GM23338 (cell line): ENCODE measurements around the gene HSPA9. TPM values are rescaled to one million over a fixed set of nuclear protein-coding genes. Genes with fewer than 3 reads are reported as not detected.

Source experiments
- ATAC-seq: fragments of 200-7000 bp; cut with Tn5 transposase; 3 replicates; pipeline ENCODE4 v1.9.1; 2020
- DNase-seq: peaks from one replicate; pipeline ENCODE4 v3.0.0-alpha.2; 2015; ENCODE audit warnings: low spot score
- H2AFZ ChIP-seq: fragments of 200-600 bp; sonication (generic); 2 replicates; pipeline ENCODE4 v1.8.0; 2016; ENCODE audit warnings: antibody characterized with exemption, mild to moderate bottlenecking, moderate library complexity
- H3F3A ChIP-seq: fragments of 200-600 bp; sonication (generic); replicated peaks from 2 replicates; pipeline ENCODE4 v1.8.0; 2017; ENCODE audit warnings: antibody characterized with exemption, mixed run types, low read depth
- H3K27ac ChIP-seq: fragments of 200-600 bp; sonication (generic); 2 replicates; pipeline ENCODE4 v1.6.1; 2016; ENCODE audit warnings: low read depth
- H3K27me3 ChIP-seq: fragments of 200-600 bp; sonication (generic); 2 replicates; pipeline ENCODE4 v1.8.0; 2016; ENCODE audit warnings: mild to moderate bottlenecking, mixed run types, moderate library complexity; ENCODE audit not compliant: insufficient read depth
- H3K36me3 ChIP-seq: fragments of 200-600 bp; sonication (generic); 2 replicates; pipeline ENCODE4 v1.8.0; 2016; ENCODE audit warnings: mild to moderate bottlenecking; ENCODE audit not compliant: insufficient read depth
- H3K4me1 ChIP-seq: fragments of 200-600 bp; sonication (generic); 2 replicates; pipeline ENCODE4 v1.8.0; 2016; ENCODE audit warnings: mild to moderate bottlenecking, moderate library complexity; ENCODE audit not compliant: insufficient read depth
- H3K4me2 ChIP-seq: fragments of 200-600 bp; sonication (generic); 2 replicates; pipeline ENCODE4 v1.7.1; 2017; ENCODE audit warnings: mixed run types
- H3K4me3 ChIP-seq: fragments of 200-600 bp; sonication (generic); 2 replicates; pipeline ENCODE4 v1.6.1; 2016; ENCODE audit warnings: mixed run types
- H3K79me2 ChIP-seq: fragments of 200-600 bp; sonication (generic); replicated peaks from 2 replicates; pipeline ENCODE4 v1.8.0; 2017; ENCODE audit warnings: mild to moderate bottlenecking; ENCODE audit not compliant: insufficient read depth
- H3K9me2 ChIP-seq: fragments of 200-600 bp; sonication (generic); 2 replicates; pipeline ENCODE4 v1.8.0; 2017; ENCODE audit not compliant: insufficient read depth
- H4K20me1 ChIP-seq: fragments of 200-600 bp; sonication (generic); replicated peaks from 2 replicates; pipeline ENCODE4 v1.8.0; 2017; ENCODE audit warnings: mild to moderate bottlenecking; ENCODE audit not compliant: insufficient read depth
- H3K27ac Mint-ChIP-seq: 2 replicates; pipeline ENCODE4 v1.8.0; 2020; ENCODE audit warnings: inconsistent platforms, mild to moderate bottlenecking, moderate library complexity, mixed read lengths
- H3K27me3 Mint-ChIP-seq: 3 replicates; pipeline ENCODE4 v1.8.0; 2022; ENCODE audit warnings: low read depth, mild to moderate bottlenecking, moderate library complexity, mixed read lengths, inconsistent platforms; ENCODE audit not compliant: insufficient read depth, poor library complexity
- H3K36me3 Mint-ChIP-seq: 3 replicates; pipeline ENCODE4 v1.8.0; 2021; ENCODE audit warnings: low read depth, mild to moderate bottlenecking, inconsistent platforms, moderate library complexity, mixed read lengths
- H3K4me1 Mint-ChIP-seq: 3 replicates; pipeline ENCODE4 v1.8.0; 2020; ENCODE audit warnings: mild to moderate bottlenecking, inconsistent platforms, mixed read lengths
- H3K4me3 Mint-ChIP-seq: 3 replicates; pipeline ENCODE4 v1.8.0; 2021; ENCODE audit warnings: moderate library complexity, mild to moderate bottlenecking, inconsistent platforms, mixed read lengths
- H3K9me3 Mint-ChIP-seq: 3 replicates; pipeline ENCODE4 v1.8.0; 2020; ENCODE audit warnings: moderate library complexity, mild to moderate bottlenecking, inconsistent platforms, mixed read lengths
- CREB1 ChIP-seq: fragments of 250-450 bp; sonication (Bioruptor Pico); IDR thresholded peaks from 2 replicates; pipeline ENCODE4 v1.5.0; 2020; ENCODE audit warnings: low read depth, mild to moderate bottlenecking, moderate library complexity
- CTCF ChIP-seq, 2 experiments: fragments of 200-600 bp in 1 of 2; sonication (generic) in 1 of 2; conservative IDR thresholded peaks; 2 replicates each; pipeline versions ENCODE4 v1.5.1 to v1.6.1; 2016 to 2017; ENCODE audit warnings: antibody characterized with exemption in 2 of 2, low read depth in 2 of 2, mild to moderate bottlenecking in 2 of 2, moderate library complexity in 1 of 2
- ETS1 ChIP-seq: IDR thresholded peaks from 2 replicates; pipeline ENCODE4 v1.6.1; 2016; ENCODE audit warnings: antibody characterized with exemption
- EZH2 ChIP-seq: fragments of 200-600 bp; sonication (generic); IDR thresholded peaks from one replicate; pipeline ENCODE4 v1.8.0; 2017; ENCODE audit warnings: antibody characterized with exemption, mild to moderate bottlenecking, low read depth; ENCODE audit not compliant: unreplicated experiment
- NANOG ChIP-seq: IDR thresholded peaks from 2 replicates; pipeline ENCODE4 v1.6.1; 2016; ENCODE audit warnings: antibody characterized with exemption, borderline replicate concordance
- POLR2AphosphoS5 ChIP-seq: IDR thresholded peaks from 2 replicates; pipeline ENCODE4 v1.6.1; 2016; ENCODE audit warnings: antibody characterized with exemption, low read depth
- STAT1 ChIP-seq: IDR thresholded peaks from one replicate; pipeline ENCODE4 v1.6.1; 2016; ENCODE audit warnings: antibody characterized with exemption; ENCODE audit not compliant: unreplicated experiment
- ZNF114 ChIP-seq: fragments of 250-450 bp; sonication (Bioruptor Pico); IDR thresholded peaks from 2 replicates; pipeline ENCODE4 v1.5.0; 2020; ENCODE audit warnings: mild to moderate bottlenecking, moderate library complexity
- ZNF331 ChIP-seq: fragments of 250-450 bp; sonication (Bioruptor Pico); IDR thresholded peaks from 2 replicates; pipeline ENCODE4 v1.5.0; 2020; ENCODE audit warnings: low read depth, mild to moderate bottlenecking, moderate library complexity
- ZNF462 ChIP-seq: fragments of 250-450 bp; sonication (Bioruptor Pico); IDR thresholded peaks from 2 replicates; pipeline ENCODE4 v1.5.0; 2020; ENCODE audit warnings: mild to moderate bottlenecking, moderate library complexity
- polyA plus RNA-seq: library from polyadenylated mRNA; unstranded; fragments of >200 nt; fragmentation: Nextera tagmentation; extraction: Ambion mirVana; gene quantifications from 2 replicates; pipeline ENCODE4 v1.2.1, GENCODE V29; 2016
- total RNA-seq: library from RNA; depleted of rRNA; stranded (reverse); fragments of >200 nt; shearing (Covaris generic); gene quantifications from 2 replicates; pipeline ENCODE4 v1.2.3, GENCODE V29; 2014

The HSPA9 gene
- total and polyA plus RNA-seq, 2 experiments from 2014 or later = 302 to 751 TPM

- no peak for TF ChIP-seq ETS1
- TF ChIP-seq STAT1 = no peak
- TF ChIP-seq ZNF114 (CRISPR knock-in tag) = no peak
- no peak for TF ChIP-seq ZNF331 (CRISPR knock-in tag)
- no peak for TF ChIP-seq CTCF (conservative IDR thresholded peaks at IDR 0.05; ENCODE audit: low read depth in 2 of 2)
Measured at GRCh38 chr5:138536215-138536614, 39.0 kb downstream of the HSPA9 start (continued).

- Histone ChIP-seq H3K4me2 (no peak overlapping the region), H3K4me1 (no peaks in the 10 kb centered on the region), H3K4me3 (no peak overlapping the region), H4K20me1 (peaks cover 71% of the 10 kb centered on the region), H3K36me3 (peaks cover 1% of the 10 kb centered on the region; the same call in 1 of the 2 replicates), H3K9me2 (no peaks in the 10 kb centered on the region), H3K27me3 (no peaks in the 10 kb centered on the region), H3K79me2 (peaks cover 100% of the 10 kb centered on the region), H2AFZ (no peak overlapping the region), H3K27ac (no peak overlapping the region), H3F3A (0 out of 2 replicates have a peak, but pooled peaks cover 4% of the 10 kb centered on the region)
- peaks cover 4% of the 10 kb centered on the region for H3K27me3 Mint-ChIP-seq
- peaks cover 68% of the 10 kb centered on the region; the same call in 2 of the 3 replicates for H3K36me3 Mint-ChIP-seq
- peaks cover 16% of the 10 kb centered on the region for H3K4me1 Mint-ChIP-seq
- H3K4me3 Mint-ChIP-seq = no peak overlapping the region
- ATAC-seq = no peak
- no peak overlapping the region for H3K27ac Mint-ChIP-seq
- no peaks in the 10 kb centered on the region for H3K9me3 Mint-ChIP-seq
- no peak for DNase-seq
- no peak for TF ChIP-seq CREB1 (CRISPR knock-in tag)
- TF ChIP-seq ZNF331 (CRISPR knock-in tag) = no peak
- TF ChIP-seq POLR2AphosphoS5 = no peak
- TF ChIP-seq ETS1 = no peak
- no peak for TF ChIP-seq ZNF114 (CRISPR knock-in tag)
- TF ChIP-seq ZNF462 (CRISPR knock-in tag) = no peak
- TF ChIP-seq CTCF (conservative IDR thresholded peaks at IDR 0.05; ENCODE audit: low read depth in 2 of 2) = no peak
- TF ChIP-seq NANOG = no peak
- no peak for TF ChIP-seq EZH2
Measured at GRCh38 chr5:138533973-138534941, 40.9 kb downstream of the HSPA9 start.
